OCI-M2 (cell line): Measurements from ENCODE around the gene C9orf43.
"Not testable (repeated sequence)": the region's sequence is repeated elsewhere in the genome, so short reads cannot be mapped to it uniquely, and the experiment has no call there.

Experiments used
- DNase-seq: peaks from one replicate; lab custom pipeline; 2025; ENCODE audit not compliant: unreplicated experiment; lab: John Stamatoyannopoulos, UW

C9orf43 gene

DNA sequence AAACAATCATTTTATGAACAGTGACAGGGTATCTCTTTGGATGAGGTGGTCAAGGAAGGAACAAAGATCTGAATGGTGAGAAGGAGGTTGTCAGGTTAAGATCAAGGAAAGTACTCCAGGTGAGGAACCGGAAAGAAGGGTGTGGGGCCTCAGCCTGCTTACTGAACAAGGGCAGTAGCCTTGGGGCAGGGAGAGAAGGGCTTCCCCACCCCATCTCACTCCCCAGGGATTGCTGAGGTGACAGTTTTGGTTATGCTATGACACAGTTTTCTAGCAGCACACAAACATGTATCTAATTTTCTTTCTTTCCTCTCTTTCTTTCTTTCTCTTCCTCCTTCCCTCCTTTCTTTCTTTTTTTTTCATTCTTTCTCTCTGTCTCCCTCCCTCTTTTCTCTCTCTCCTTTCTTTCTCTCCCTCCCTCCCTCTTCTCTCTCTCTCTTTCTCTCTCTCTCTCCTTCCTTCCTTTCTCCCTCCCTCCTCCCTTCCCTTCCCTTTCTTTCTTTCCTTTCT is 29.6 kb upstream of the C9orf43 start:
- DNase-seq, result no peak

DNA sequence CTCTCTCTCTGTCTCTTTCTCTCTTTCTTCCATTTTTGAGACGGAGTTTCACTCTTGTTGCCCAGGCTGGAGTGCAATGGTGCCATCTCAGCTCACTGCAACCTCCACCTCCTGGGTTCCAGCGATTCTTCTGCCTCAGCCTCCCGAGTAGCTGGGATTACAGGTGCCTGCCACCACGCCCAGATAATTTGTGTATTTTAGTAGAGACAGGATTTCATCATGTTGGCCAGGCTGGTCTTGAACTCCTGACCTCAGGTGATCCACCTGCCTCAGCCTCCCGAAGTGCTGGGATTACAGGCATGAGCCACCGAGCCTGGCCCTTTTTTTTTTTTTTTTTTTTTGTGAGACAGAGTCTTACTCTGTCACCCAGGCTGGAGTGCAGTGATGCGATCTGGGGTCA is 29.1 kb upstream of the C9orf43 start:
- DNase-seq, result not testable (repeated sequence)

DNA sequence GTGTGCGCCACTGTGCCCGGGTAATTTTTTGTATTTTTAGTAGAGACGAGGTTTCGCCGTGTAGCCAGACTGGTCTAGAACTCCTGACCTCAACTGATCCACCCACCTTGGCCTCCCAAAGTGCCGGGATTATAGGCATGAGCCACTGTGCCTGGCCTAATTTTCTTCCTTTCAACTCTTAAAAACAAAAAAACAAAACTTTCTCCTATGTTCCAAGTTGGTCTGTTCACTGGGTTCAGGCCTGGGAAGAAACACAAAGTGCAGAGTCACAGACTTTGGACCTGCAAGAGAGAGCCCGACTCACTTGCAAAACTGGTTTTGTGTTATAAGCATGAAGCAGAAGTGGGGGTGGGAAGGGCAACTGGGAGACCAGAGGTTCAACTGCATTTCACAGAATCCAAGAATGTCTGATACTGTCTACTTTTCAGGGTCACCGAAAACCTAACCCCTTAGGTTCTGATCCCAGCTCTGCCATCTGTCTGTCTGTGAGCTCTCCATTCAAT is 28.6 kb upstream of the C9orf43 start:
- no peak for DNase-seq

DNA sequence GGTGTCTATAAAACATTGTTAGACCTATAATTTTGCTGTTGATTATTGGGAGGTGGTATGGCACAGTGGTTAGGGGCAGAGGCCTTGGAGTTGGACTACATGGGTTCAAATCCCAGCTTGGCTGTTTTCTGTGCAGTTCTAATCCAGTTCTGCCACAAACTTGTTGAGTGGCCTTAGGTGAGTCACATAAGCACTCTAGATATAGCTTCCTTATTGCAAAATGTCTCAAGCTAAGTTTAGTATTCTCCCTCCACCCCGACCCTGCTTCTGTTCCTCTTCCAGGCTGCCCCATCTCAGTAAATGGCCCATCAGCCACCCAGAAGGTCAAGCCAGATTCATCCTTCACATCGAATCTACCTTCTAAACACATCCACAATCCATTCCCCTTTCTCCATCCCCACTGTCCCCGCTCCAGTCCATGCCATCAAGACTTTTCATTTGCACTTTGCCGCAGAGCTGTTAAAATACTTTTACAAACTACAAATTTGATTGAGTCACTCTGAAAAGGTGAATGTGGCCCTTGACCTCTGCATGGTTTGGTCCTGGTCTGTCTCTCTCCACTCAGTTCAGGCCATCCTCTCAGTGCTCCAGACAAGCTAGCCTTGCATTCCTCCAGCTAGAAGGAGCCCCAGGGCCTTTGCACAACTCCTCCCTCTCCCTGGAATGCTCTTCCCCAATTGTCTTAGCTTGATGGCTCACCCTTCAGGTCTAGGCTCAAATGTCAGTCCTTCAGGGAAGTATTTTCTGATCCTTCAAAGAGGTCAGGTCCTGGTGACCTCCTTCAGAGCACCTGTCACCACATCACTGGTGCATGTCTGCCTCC is 23.8 kb upstream of the C9orf43 start:
- DNase-seq, result no peak

DNA sequence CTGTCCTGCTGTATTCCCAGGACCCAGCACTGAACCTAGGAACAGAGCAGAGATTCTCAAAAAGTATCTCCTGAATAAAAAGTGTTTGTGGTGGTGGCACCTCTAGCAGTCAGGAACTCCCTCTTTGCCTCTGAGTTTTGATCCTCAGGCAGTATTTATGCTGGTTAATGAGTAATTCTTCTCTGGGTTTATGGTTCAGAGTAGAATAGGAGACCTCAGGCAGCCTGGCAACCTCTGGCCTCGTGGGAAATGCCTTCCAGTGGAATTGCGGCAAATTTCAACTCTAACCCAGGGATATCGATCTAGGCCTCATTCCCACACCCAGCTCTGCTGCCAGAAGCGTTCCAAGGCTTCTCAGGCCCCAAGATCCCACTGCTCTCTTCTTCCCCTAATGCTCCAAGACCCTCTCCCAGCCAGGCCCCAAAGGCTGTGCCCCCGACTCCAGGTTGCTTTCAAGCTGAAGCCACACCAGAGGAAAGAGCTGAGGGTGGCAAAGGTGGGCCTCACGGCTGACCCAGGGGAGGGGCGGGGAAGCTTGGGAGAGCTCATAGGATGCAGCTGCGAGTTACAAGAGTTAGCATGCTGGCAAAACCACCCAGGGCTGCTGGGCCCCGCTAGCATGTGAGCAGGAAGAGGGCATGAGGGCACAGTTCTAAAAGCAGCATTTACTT is 22.9 kb upstream of the C9orf43 start:
- no peak for DNase-seq

DNA sequence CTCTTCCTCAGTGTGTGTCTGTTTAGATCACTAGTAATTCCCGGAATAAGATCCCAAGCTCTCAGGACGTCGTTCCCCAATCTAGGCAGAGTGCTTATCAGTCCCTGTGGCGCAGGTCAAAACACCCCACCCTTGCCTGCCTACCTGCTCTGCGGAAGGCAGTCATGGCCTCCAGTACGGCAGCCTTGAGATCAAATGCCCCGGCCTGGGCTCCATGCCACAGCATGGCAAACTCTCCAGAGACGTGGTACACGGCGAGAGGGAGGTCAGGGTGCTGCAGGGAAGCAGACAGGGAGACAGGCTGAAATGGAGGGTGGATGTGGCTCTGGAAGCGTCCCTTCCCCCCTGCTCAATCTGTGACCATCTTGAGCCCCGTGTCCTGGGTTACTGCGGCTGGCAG is 21.7 kb upstream of the C9orf43 start:
- no peak for DNase-seq

DNA sequence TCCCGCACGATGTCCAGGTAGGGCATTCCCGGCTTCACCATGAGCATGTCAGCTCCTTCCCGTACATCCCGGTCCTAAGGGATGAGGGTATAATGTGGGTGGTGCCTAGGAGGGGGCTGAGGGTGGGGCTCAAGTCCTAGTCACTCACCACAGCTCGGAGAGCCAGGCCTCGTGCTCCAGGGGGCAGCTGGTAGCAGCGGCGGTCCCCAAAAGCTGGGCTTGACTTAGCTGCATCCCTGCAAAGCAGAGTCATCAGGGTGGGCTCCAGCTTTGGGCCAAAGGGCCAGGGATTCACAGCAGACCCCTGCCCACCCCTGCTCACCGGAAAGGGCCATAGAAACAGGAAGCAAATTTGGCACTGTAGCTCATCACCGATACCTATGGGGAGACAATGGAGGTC is 21.1 kb upstream of the C9orf43 start:
- DNase-seq, result no peak

DNA sequence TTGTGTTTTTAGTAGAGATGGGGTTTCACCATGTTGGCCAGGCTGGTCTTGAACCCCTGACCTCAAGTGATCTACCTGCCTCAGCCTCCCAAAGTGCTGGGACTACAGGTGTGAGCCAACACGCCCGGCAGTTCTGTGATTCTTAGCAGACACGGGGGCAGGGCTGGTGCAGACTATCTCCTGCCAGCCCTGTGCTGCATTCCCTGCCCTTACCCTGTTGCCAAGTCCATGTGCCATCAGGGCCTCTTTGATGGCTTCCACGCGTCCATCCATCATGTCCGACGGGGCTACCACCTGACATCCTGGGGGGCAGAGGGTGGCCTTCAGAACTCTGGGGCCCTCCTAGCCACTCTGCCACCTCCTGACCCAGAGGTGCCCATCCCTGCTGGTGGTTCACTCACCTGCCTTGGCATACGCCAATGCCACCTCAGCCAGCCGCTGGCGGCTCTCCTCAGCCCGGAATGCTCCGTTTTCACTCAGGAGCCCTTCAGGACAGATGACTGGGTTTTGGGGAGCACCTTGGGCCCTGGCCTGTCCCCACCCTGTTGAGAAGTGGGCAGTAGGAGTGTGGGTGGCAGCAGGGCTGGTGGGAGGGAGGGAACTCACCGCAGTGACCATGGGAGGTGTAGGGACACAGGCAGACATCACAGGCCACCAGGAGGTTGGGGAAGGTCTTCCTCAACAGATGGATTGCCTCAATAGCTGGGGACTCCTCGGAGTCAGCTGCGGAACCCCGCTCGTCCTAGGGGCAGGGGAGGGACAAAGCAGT is 20.2 kb upstream of the C9orf43 start:
- DNase-seq, result no peak

DNA sequence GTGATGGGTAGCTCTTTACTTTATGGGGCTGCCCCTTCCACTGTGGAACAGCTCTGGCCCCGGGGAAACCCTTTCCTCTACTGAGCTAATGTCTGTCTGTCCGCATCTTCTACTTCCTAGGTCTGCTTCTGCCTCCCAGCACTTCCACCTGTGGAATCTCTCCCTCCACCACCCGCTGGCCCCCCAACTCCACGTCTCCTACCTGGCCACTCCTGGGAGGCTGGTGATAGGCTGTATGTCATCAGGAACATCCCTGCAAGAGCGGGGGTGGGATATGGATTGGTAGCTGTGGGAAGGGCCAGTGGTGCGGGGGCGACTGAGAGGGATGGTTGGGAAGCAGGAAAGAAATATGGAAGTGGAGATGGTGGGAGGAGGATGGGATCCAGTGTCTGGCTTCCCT is 18.6 kb upstream of the C9orf43 start:
- DNase-seq, result no peak

DNA sequence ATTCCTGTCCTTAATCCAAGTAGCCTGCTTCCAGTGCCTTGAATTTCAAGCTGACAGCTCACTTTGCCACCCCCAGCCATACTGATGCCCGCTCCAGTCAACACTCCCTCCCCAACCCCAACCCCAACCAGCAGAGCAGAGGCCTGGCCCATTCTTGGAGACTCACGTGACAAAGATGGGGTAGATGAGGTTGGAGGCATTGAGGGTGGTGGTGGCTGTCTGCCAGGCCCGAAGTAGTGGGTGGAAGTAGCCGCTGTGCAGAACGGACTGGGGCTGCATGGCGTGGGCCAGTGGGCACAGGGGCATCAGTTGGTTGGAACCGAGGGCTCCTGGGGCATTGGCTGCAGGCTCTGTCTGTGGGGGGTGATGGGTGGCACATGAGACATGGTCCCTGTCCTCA is 17.3 kb upstream of the C9orf43 start:
- no peak for DNase-seq

DNA sequence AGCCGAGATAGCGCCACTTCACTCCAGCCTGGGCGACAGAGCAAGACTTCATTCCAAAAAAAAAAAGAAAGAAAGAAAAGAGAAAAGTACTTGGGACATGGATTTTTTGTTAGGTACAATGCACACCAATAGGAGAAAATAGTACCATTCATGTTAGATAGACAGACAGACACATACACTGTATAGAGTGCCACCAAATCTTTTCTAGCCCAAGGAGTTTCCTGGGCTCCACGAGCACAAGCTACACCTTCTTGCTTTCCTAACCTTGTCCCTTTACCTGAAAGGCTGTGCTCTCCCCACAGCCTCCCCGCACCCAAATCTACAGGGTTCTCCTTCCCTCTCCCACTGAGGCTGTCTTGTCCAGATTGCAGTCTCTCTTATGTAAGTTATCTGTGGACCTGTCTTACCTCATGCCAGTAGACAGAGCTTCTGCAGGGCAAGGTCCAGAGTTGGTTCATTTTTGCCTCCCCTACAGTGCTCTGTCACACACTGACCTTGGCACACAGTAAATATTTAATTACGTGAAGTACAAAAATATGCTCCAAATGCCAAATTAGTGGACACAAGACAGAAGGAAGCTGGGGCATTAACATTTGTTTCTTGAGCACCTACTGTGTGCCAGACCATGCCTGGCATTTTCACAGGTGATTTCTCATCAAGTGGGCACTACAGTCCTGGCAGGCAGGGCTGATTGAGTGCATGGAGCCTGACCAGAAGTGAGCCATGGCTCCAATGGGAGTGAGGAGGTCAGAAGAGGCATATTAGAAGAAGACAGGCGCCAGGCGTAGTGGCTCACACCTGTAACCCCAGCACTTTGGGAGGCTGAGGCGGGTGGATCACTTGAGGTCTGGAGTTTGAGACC is 15.3 kb upstream of the C9orf43 start:
- no peak for DNase-seq

DNA sequence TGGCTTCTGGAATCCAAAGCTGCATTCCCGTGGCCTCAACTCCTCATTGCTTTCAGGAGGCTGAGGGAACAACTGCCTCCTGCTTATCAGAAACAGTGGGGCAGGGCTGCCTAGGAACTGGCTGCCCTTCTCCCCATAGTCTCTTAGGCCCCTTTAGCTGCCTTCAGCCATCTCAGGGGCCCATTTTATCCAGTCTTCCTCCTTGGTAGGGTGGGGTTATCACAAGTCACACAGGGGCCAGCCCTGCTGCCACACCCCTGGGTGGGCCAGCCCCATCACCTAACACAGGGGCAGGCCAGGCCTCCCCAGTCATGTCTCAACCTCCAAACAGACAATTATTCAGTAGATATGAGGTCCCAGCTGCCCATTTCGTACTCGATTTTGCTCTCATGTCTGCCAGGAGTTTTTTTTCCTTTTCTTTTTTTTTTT is 13.3 kb upstream of the C9orf43 start:
- peak; percentile 33 for DNase-seq

DNA sequence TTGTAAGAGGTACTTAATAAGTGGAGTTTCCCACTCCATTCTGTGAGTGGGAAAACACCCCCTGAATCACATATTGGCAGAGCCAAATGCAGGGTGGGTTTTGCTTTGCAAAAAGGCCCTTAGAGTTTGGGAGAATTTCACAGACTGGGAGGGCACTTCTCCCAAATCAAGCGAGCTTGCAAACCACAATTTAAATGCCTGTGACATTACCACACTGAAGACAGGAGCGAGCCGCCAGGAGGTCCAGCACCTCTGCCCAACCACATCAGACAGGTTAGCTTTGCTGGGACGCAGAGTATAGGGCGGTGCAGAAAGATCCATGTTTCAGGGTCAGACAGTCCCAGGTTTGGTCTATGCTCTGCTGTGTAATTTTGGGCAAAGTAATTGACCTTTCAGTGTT is 11.8 kb upstream of the C9orf43 start:
- no peak for DNase-seq

DNA sequence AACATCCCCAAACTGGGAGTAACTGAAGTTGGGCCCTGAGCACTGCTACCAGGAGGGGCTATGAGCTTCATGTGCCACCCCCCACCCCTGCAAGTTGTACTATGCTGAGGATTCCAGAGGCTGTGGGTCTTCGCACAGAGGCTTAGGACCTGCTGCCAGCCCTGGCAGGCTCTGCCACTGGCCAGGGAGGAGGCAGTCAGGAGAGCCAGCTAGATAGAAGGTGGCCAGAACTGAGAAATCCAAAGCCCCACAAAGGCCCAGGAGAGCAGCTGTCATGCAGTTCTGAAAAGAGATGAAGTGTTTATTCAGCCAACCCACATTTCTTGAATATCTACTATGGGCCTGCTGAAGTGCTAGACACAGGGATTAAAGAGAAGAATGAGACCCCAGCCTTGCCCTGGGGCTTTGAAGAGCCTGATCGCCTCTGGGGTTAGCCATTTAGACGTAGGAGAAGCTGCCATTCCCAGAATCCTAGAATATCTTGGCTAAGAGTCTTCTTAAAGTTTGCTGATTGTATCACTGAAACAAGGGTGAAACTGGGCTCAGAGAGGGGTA is 10.8 kb upstream of the C9orf43 start:
- no peak for DNase-seq

DNA sequence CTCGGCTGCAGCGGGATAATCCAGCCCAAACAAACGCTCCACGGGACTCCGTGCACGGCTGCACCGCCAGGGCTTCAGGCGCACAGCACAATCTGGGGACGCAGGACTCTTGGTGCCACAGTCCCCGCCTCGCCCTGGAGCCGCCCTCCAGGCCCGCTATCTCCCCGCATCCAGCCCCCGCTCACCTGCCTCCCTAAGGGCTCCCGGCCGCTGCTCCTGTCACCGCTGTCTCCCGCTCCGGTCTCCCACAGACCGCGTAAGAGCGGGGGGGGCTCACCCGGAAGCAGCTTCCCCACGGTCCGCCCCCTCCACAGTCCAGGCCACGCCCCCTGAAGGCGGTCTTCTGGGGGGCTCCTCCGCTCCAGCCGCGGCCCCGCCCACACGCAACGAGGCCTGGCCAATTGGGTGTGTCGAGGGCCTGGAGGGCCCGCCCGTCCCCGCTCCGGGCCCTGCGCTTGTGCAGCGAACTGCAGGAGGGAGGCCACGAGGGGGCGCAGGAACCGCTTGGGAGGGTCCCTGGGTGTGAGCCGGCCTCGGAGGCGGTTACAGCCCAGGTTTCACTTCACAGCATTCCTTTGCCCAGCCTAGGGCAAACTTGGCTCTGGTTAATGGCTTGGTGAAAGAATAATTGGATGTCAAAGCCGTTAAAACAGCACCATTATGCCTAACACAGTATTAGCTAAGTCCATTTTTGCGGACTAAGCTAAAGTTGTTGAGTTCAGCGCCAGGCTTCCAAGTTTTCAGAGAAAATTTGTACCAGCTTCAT is 9.3 kb upstream of the C9orf43 start, which contains the start of gene ALAD:
Gene ALAD (minus strand): TSS at position 258 of the 766 bp plus-strand sequence. CDS start 7,725 bp downstream, outside the sequence.
- peak; percentile 93 for DNase-seq

DNA sequence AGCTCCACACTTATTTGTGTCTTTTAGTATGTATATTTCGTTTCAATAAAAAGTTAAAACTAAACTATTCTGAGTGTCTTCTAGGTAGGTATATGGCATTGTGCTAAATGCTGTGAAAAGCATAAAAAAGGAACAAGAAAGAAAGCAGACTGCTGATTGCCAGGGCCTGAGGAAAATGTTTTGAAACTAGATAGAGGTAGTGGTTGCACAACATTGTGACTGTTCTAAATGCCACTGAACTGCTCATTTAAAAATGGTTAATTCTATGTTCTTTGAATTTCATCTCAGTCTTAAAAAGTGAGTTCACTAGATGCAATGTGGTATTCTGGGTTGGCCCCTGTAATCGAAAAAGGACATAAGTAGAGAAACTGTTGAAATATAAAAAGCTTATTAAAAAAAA is 6.9 kb upstream of the C9orf43 start:
- DNase-seq, result no peak

DNA sequence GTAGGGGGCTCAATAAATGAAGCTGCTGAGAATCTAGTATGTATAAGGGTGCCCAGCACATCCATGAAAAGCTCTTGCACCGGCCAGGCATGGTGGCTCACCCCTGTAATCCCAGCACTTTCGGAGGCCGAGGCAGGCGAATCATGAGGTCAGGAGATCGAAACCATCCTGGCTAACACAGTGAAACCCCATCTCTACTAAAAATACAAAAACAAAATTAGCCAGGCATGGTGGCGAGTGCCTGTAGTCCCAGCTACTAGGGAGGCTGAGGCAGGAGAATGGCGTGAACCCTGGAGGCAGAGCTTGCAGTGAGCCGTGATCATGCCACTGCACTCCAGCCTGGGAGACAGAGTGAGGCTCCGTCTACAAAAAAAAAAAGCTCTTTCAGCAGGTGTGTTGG is 4.2 kb upstream of the C9orf43 start:
- not testable (repeated sequence) for DNase-seq

DNA sequence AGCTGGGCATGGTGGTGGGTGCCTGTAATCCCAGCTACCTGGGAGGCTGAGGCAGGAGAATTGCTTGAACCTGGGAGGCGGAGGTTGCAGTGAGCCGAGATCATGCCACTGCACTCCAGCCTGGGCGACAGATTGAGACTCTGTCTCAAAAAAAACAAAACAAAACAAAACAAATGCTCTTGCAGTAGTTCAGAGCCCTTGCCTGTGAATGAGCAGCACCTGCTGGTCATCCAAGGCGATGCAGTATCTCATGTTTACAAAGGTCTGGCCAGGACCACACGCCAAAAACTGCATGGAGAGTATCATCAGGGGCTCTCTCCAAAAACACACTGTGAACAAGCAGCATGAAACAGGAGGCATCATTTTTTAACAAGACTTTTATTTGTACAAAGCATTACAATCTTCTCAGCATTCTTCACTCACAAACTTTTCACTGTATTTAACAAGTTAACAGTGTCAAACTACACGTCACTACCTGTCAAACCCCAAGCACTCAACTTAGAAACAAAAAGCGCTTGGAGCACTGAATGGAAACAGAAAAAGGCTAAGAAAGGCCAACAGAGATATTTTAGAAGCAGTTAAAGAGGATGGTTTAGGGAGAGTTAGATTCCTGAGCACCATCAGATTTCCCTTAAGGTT is 3.6 kb upstream of the C9orf43 start:
- DNase-seq, result not testable (repeated sequence)

DNA sequence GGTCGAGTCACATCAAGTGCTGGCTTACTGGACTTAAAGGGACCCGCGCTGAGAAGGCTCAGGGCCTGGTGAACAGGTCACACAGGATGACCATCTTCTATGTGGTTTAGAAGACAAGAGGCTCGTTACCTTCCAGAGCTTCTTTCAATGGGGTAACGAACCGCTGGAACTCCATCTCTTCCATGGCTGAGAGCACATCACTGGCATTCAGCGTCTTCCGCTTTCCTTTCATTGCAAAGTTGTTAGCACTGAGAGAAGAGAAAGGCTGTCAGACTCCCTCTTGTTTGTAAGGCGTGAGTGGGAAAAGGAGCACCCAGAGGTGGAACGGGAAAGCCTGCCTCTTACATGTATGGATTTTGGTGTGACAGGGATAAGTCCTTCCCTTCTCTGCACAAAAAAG is 1.1 kb upstream of the C9orf43 start:
- DNase-seq, result no peak
